ENCODE data around the gene SSR3.

Gene SSR3

GRCh38 chr3:156547637-156548036 lies 7.3 kb downstream of the SSR3 start:
- Histone ChIP-seq H3K27me3 (ENCODE audit: control insufficient read depth, insufficient read depth, low read length) (no peaks in the 10 kb centered on the region), H3K4me3 (ENCODE audit: low read length) (no peak overlapping the region), H3K36me3 (ENCODE audit: control insufficient read depth, insufficient read depth, low read length) (no peaks in the 10 kb centered on the region), H3K4me1 (ENCODE audit: control insufficient read depth, insufficient read depth, low read length) (no peaks in the 10 kb centered on the region), H3K9me3 (ENCODE audit: control insufficient read depth, low read length) (no peaks in the 10 kb centered on the region), H3K9ac (ENCODE audit: low read length) (no peak overlapping the region)

GRCh38 chr3:156543043-156543555 lies 11.8 kb downstream of the SSR3 start:
- no peak overlapping the region for H3K9ac ChIP-seq (ENCODE audit: low read length)

GRCh38 chr3:156542101-156543042 lies 12.5 kb downstream of the SSR3 start:
- no peaks in the 10 kb centered on the region for H3K9me3 ChIP-seq (ENCODE audit: control insufficient read depth, low read length)
- no peaks in the 10 kb centered on the region for H3K27me3 ChIP-seq (ENCODE audit: control insufficient read depth, insufficient read depth, low read length)
- H3K36me3 ChIP-seq (ENCODE audit: control insufficient read depth, insufficient read depth, low read length): no peaks in the 10 kb centered on the region
- H3K9ac ChIP-seq (ENCODE audit: low read length): no peak overlapping the region
- no peaks in the 10 kb centered on the region for H3K4me1 ChIP-seq (ENCODE audit: control insufficient read depth, insufficient read depth, low read length)
- no peak overlapping the region for H3K4me3 ChIP-seq (ENCODE audit: low read length)

More at GRCh38 chr3:156543043-156543555, 11.8 kb downstream of the SSR3 start:
- no peaks in the 10 kb centered on the region for H3K9me3 ChIP-seq (ENCODE audit: control insufficient read depth, low read length)
- H3K4me1 ChIP-seq (ENCODE audit: control insufficient read depth, insufficient read depth, low read length): no peaks in the 10 kb centered on the region
- no peaks in the 10 kb centered on the region for H3K36me3 ChIP-seq (ENCODE audit: control insufficient read depth, insufficient read depth, low read length)
- no peak overlapping the region for H3K4me3 ChIP-seq (ENCODE audit: low read length)
- no peaks in the 10 kb centered on the region for H3K27me3 ChIP-seq (ENCODE audit: control insufficient read depth, insufficient read depth, low read length)

GRCh38 chr3:156539802-156540201 lies 15.1 kb downstream of the SSR3 start:
- H3K4me1 ChIP-seq (ENCODE audit: control insufficient read depth, insufficient read depth, low read length): no peaks in the 10 kb centered on the region
- no peaks in the 10 kb centered on the region for H3K36me3 ChIP-seq (ENCODE audit: control insufficient read depth, insufficient read depth, low read length)
- no peaks in the 10 kb centered on the region for H3K9me3 ChIP-seq (ENCODE audit: control insufficient read depth, low read length)
- no peak overlapping the region for H3K9ac ChIP-seq (ENCODE audit: low read length)
- no peak overlapping the region for H3K4me3 ChIP-seq (ENCODE audit: low read length)
- no peaks in the 10 kb centered on the region for H3K27me3 ChIP-seq (ENCODE audit: control insufficient read depth, insufficient read depth, low read length)

GRCh38 chr3:156539051-156539450 lies 15.9 kb downstream of the SSR3 start:
- no peaks in the 10 kb centered on the region for H3K27me3 ChIP-seq (ENCODE audit: control insufficient read depth, insufficient read depth, low read length)
- H3K36me3 ChIP-seq (ENCODE audit: control insufficient read depth, insufficient read depth, low read length): no peaks in the 10 kb centered on the region
- no peak overlapping the region for H3K4me3 ChIP-seq (ENCODE audit: low read length)
- no peak overlapping the region for H3K9ac ChIP-seq (ENCODE audit: low read length)
- H3K4me1 ChIP-seq (ENCODE audit: control insufficient read depth, insufficient read depth, low read length): no peaks in the 10 kb centered on the region
- no peaks in the 10 kb centered on the region for H3K9me3 ChIP-seq (ENCODE audit: control insufficient read depth, low read length)

GRCh38 chr3:156536524-156537316 lies 18.2 kb downstream of the SSR3 start:
- H3K4me1 ChIP-seq (ENCODE audit: control insufficient read depth, insufficient read depth, low read length): no peaks in the 10 kb centered on the region
- no peak overlapping the region for H3K4me3 ChIP-seq (ENCODE audit: low read length)
- no peaks in the 10 kb centered on the region for H3K27me3 ChIP-seq (ENCODE audit: control insufficient read depth, insufficient read depth, low read length)
- H3K9me3 ChIP-seq (ENCODE audit: control insufficient read depth, low read length): no peaks in the 10 kb centered on the region
- no peaks in the 10 kb centered on the region for H3K36me3 ChIP-seq (ENCODE audit: control insufficient read depth, insufficient read depth, low read length)
- H3K9ac ChIP-seq (ENCODE audit: low read length): no peak overlapping the region

GRCh38 chr3:156535798-156536197 lies 19.1 kb downstream of the SSR3 start:
- H3K36me3 ChIP-seq (ENCODE audit: control insufficient read depth, insufficient read depth, low read length): no peaks in the 10 kb centered on the region
- H3K9me3 ChIP-seq (ENCODE audit: control insufficient read depth, low read length): no peaks in the 10 kb centered on the region
- no peak overlapping the region for H3K9ac ChIP-seq (ENCODE audit: low read length)
- H3K4me3 ChIP-seq (ENCODE audit: low read length): no peak overlapping the region
- no peaks in the 10 kb centered on the region for H3K27me3 ChIP-seq (ENCODE audit: control insufficient read depth, insufficient read depth, low read length)
- no peaks in the 10 kb centered on the region for H3K4me1 ChIP-seq (ENCODE audit: control insufficient read depth, insufficient read depth, low read length)

GRCh38 chr3:156535162-156535627 lies 19.7 kb downstream of the SSR3 start:
- H3K36me3 ChIP-seq (ENCODE audit: control insufficient read depth, insufficient read depth, low read length): no peaks in the 10 kb centered on the region
- H3K4me3 ChIP-seq (ENCODE audit: low read length): no peak overlapping the region
- H3K9me3 ChIP-seq (ENCODE audit: control insufficient read depth, low read length): no peaks in the 10 kb centered on the region
- no peaks in the 10 kb centered on the region for H3K4me1 ChIP-seq (ENCODE audit: control insufficient read depth, insufficient read depth, low read length)
- no peak overlapping the region for H3K9ac ChIP-seq (ENCODE audit: low read length)
- H3K27me3 ChIP-seq (ENCODE audit: control insufficient read depth, insufficient read depth, low read length): no peaks in the 10 kb centered on the region

GRCh38 chr3:156533205-156533604 lies 21.7 kb downstream of the SSR3 start:
- no peaks in the 10 kb centered on the region for H3K27me3 ChIP-seq (ENCODE audit: control insufficient read depth, insufficient read depth, low read length)
- no peaks in the 10 kb centered on the region for H3K9me3 ChIP-seq (ENCODE audit: control insufficient read depth, low read length)
- no peak overlapping the region for H3K4me3 ChIP-seq (ENCODE audit: low read length)
- no peaks in the 10 kb centered on the region for H3K36me3 ChIP-seq (ENCODE audit: control insufficient read depth, insufficient read depth, low read length)
- no peaks in the 10 kb centered on the region for H3K4me1 ChIP-seq (ENCODE audit: control insufficient read depth, insufficient read depth, low read length)
- H3K9ac ChIP-seq (ENCODE audit: low read length): no peak overlapping the region

GRCh38 chr3:156532730-156533129 lies 22.2 kb downstream of the SSR3 start:
- no peaks in the 10 kb centered on the region for H3K4me1 ChIP-seq (ENCODE audit: control insufficient read depth, insufficient read depth, low read length)
- no peak overlapping the region for H3K4me3 ChIP-seq (ENCODE audit: low read length)
- H3K9ac ChIP-seq (ENCODE audit: low read length): no peak overlapping the region
- no peaks in the 10 kb centered on the region for H3K27me3 ChIP-seq (ENCODE audit: control insufficient read depth, insufficient read depth, low read length)
- H3K36me3 ChIP-seq (ENCODE audit: control insufficient read depth, insufficient read depth, low read length): no peaks in the 10 kb centered on the region
- no peaks in the 10 kb centered on the region for H3K9me3 ChIP-seq (ENCODE audit: control insufficient read depth, low read length)

- Histone ChIP-seq H3K9me3 (ENCODE audit: control insufficient read depth, low read length) (no peaks in the 10 kb centered on the region), H3K36me3 (ENCODE audit: control insufficient read depth, insufficient read depth, low read length) (no peaks in the 10 kb centered on the region), H3K4me3 (ENCODE audit: low read length) (no peak overlapping the region), H3K27me3 (ENCODE audit: control insufficient read depth, insufficient read depth, low read length) (no peaks in the 10 kb centered on the region), H3K9ac (ENCODE audit: low read length) (no peak overlapping the region), H3K4me1 (ENCODE audit: control insufficient read depth, insufficient read depth, low read length) (no peaks in the 10 kb centered on the region)
Measured at GRCh38 chr3:156530980-156531379, 23.9 kb downstream of the SSR3 start.

- Histone ChIP-seq H3K9me3 (ENCODE audit: control insufficient read depth, low read length) (no peaks in the 10 kb centered on the region), H3K27me3 (ENCODE audit: control insufficient read depth, insufficient read depth, low read length) (no peaks in the 10 kb centered on the region), H3K4me3 (ENCODE audit: low read length) (no peak overlapping the region), H3K4me1 (ENCODE audit: control insufficient read depth, insufficient read depth, low read length) (no peaks in the 10 kb centered on the region), H3K36me3 (ENCODE audit: control insufficient read depth, insufficient read depth, low read length) (no peaks in the 10 kb centered on the region), H3K9ac (ENCODE audit: low read length) (no peak overlapping the region)
Measured at GRCh38 chr3:156527060-156527459, 27.9 kb downstream of the SSR3 start.

All from mucosa of stomach (tissue), 1 donor.